Brain microvascular endothelial cell (primary cell): ENCODE measurements around the gene CEP104.

Experiments
- DNase-seq: peaks from one replicate; pipeline ENCODE4 v3.0.0-alpha.2; 2020
- H3K27ac ChIP-seq: fragments of 250-450 bp; sonication (Bioruptor Pico); 2 replicates; pipeline ENCODE4 v1.5.1; 2020; ENCODE audit warnings: mild to moderate bottlenecking, moderate library complexity
- H3K27me3 ChIP-seq: fragments of 250-450 bp; sonication (Bioruptor Pico); replicated peaks from 2 replicates; pipeline ENCODE4 v1.5.1; 2020; ENCODE audit warnings: mild to moderate bottlenecking
- H3K36me3 ChIP-seq: fragments of 250-450 bp; sonication (Bioruptor Pico); replicated peaks from 2 replicates; pipeline ENCODE4 v1.5.1; 2020; ENCODE audit warnings: mild to moderate bottlenecking
- H3K4me3 ChIP-seq: 2 replicates; pipeline ENCODE4 v1.5.1; 2011; ENCODE audit warnings: low read depth, mild to moderate bottlenecking, control low read depth, low read length, moderate library complexity
- in situ Hi-C: cut with HindIII; loops from 2 replicates; pipeline ENCODE4 v1.10.0; 2017; ENCODE audit warnings: low sequenced_read_pairs, low pct_ligation_motif_present
- TF ChIP-seq, protein P1 (sequence below): IDR thresholded peaks from 2 replicates; pipeline ENCODE4 v1.5.1; 2011; ENCODE audit warnings: low read depth, mild to moderate bottlenecking, moderate library complexity, low read length, control low read depth, inconsistent platforms; ENCODE audit errors: missing control alignments

CEP104 gene

DNA sequence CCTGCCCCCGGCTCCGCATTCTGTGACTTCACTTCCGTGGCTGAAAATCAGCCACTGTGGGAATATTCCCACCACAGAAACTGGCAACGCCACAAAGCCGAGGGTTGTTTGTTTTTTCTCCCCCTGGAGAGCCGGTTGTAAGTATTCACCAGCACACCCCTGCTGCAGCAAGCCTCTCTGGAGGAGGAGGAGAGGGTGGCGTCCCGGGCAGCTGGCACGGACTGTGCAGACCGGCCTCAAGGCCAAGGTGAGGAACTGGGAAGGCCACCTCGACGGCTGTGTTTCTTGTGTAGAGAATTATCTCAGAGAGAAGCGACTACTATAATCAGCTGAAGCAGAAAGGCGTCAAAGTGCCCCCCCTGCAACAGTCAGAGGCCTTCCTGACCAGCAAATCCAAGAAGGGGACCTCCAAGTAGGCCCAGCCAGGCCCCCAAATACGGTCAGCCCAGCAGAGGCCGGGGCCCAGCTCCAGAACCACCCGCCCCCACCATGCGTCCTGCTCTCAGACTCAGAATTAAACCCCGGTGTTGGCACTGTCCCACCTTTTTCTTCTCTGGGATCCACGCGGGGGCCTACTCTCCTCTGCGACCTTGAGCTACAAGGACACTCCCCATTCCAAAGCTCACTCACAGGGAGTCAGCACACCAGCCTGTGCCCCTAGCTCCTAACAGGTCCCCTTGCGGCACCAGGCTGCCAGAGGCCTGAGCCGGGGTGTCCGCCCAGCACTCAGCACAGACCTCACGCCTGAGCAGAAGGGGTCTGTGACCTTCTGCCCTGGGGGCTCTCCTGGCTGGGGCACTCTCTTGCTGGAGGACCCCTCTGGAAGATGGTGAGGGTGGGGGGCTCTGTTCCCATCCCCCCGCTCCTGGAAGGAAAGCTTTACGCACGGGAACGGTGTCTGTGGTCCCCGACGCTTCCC, 85.6 kb downstream of the CEP104 start:
- Histone ChIP-seq H3K27ac (no peak overlapping the region), H3K36me3 (no peaks in the 10 kb centered on the region), H3K4me3 (peak overlapping the region; percentile 53), H3K27me3 (no peaks in the 10 kb centered on the region)
- no peak for DNase-seq
- TF ChIP-seq, protein P1, sequence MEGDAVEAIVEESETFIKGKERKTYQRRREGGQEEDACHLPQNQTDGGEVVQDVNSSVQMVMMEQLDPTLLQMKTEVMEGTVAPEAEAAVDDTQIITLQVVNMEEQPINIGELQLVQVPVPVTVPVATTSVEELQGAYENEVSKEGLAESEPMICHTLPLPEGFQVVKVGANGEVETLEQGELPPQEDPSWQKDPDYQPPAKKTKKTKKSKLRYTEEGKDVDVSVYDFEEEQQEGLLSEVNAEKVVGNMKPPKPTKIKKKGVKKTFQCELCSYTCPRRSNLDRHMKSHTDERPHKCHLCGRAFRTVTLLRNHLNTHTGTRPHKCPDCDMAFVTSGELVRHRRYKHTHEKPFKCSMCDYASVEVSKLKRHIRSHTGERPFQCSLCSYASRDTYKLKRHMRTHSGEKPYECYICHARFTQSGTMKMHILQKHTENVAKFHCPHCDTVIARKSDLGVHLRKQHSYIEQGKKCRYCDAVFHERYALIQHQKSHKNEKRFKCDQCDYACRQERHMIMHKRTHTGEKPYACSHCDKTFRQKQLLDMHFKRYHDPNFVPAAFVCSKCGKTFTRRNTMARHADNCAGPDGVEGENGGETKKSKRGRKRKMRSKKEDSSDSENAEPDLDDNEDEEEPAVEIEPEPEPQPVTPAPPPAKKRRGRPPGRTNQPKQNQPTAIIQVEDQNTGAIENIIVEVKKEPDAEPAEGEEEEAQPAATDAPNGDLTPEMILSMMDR, result no peak
- in situ Hi-C loops, result no loop called here

DNA sequence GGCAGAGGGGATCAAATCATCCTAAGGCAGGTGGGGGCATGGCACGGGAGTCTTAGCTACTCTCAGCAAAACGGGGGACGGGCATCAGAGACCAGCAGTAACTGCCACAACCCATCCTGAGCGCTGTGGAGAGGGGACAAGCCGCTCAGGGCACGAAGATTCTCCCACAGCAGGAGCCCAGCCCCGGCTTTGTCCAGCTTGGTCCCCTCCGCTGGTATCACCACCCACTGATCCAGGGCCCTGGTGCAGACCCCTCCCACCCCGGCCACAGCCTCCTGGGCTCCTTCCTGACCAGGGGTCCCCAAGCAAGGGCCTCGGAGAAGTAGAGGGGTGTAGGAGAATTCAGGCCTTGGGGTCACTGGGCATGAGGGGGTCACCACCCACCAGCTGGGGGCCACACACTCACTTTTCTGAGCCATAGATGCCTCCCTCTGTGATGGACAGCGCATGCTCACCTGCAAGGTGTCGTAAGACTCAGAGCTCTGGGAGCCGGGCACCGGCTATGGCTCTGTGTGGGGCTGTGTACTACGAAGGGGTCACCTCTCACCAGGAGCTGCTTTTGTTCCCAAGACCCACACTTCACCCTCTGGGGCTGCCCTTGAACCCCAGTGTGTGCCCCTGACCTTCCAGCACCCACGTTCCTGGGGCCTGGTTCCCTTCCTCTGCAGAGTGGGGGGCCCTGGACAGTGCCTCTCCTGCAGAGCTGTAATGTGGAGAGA, 86.8 kb downstream of the CEP104 start:
- Histone ChIP-seq H3K27me3 (no peaks in the 10 kb centered on the region), H3K36me3 (no peaks in the 10 kb centered on the region), H3K4me3 (no peak overlapping the region), H3K27ac (no peak overlapping the region)
- no peak for DNase-seq
- TF ChIP-seq, protein P1, result no peak
- in situ Hi-C loops, result no loop called here

- TF ChIP-seq, protein P1, result no peak
- no peak overlapping the region for H3K4me3 ChIP-seq
- H3K27me3 ChIP-seq, result no peaks in the 10 kb centered on the region
- no peak overlapping the region for H3K27ac ChIP-seq
- H3K36me3 ChIP-seq, result no peaks in the 10 kb centered on the region
- no peak for DNase-seq
- in situ Hi-C loops, result no loop called here
These were observed 88.1 kb downstream of the CEP104 start for GRCh38 chr1:3768811-3769390.

GRCh38 chr1:3767328-3767925, 89.6 kb downstream of the CEP104 start:
- H3K27me3 ChIP-seq, result no peaks in the 10 kb centered on the region
- no peaks in the 10 kb centered on the region for H3K36me3 ChIP-seq
- H3K27ac ChIP-seq, result no peak overlapping the region
- H3K4me3 ChIP-seq, result no peak overlapping the region
- in situ Hi-C loops, result no loop called here
- TF ChIP-seq, protein P1, result no peak
- no peak for DNase-seq

- no peak overlapping the region for H3K4me3 ChIP-seq
- in situ Hi-C loops, result no loop called here
- H3K27ac ChIP-seq, result no peak overlapping the region
- H3K36me3 ChIP-seq, result no peaks in the 10 kb centered on the region
- H3K27me3 ChIP-seq, result no peaks in the 10 kb centered on the region
- TF ChIP-seq, protein P1, result no peak
- no peak for DNase-seq
These were observed 93.5 kb downstream of the CEP104 start for GRCh38 chr1:3763351-3764125.
